MM.1S (cell line): ENCODE measurements around the gene SRGAP3.

ENCODE experiments used
- DNase-seq: peaks from one replicate; pipeline ENCODE4 v3.0.0-alpha.2; 2015
- H2AFZ ChIP-seq: fragments of 300-600 bp; sonication (generic); 2 replicates; pipeline ENCODE4 v1.6.0; 2016; ENCODE audit warnings: antibody characterized with exemption, low read length
- H3F3A ChIP-seq: fragments of 300-600 bp; sonication (generic); 2 replicates; pipeline ENCODE4 v1.6.1; 2016; ENCODE audit warnings: mild to moderate bottlenecking, antibody characterized with exemption, low read length, moderate library complexity, mixed read lengths; ENCODE audit not compliant: insufficient read depth
- H3K27ac ChIP-seq: fragments of 300-600 bp; sonication (generic); 2 replicates; pipeline ENCODE4 v1.5.1; 2016; ENCODE audit warnings: mild to moderate bottlenecking, low read length
- H3K27me3 ChIP-seq: fragments of 300-600 bp; sonication (generic); replicated peaks from 2 replicates; pipeline ENCODE4 v1.6.0; 2016; ENCODE audit warnings: low read length; ENCODE audit not compliant: insufficient read depth
- H3K36me3 ChIP-seq: fragments of 300-600 bp; sonication (generic); replicated peaks from 2 replicates; pipeline ENCODE4 v1.6.1; 2016; ENCODE audit warnings: mild to moderate bottlenecking, low read length, mixed read lengths; ENCODE audit not compliant: insufficient read depth
- H3K4me1 ChIP-seq: fragments of 300-600 bp; sonication (generic); 2 replicates; pipeline ENCODE4 v1.6.1; 2016; ENCODE audit warnings: low read length, mixed read lengths
- H3K4me2 ChIP-seq: fragments of 300-600 bp; sonication (generic); 2 replicates; pipeline ENCODE4 v1.6.0; 2016; ENCODE audit warnings: low read depth, low read length
- H3K4me3 ChIP-seq: fragments of 300-600 bp; sonication (generic); 2 replicates; pipeline ENCODE4 v1.5.1; 2016; ENCODE audit warnings: low read length, mixed read lengths
- H3K79me2 ChIP-seq: fragments of 300-600 bp; sonication (generic); 2 replicates; pipeline ENCODE4 v1.6.1; 2016; ENCODE audit warnings: mixed run types, low read length, mixed read lengths
- H3K9ac ChIP-seq: fragments of 300-600 bp; sonication (generic); 2 replicates; pipeline ENCODE4 v1.6.1; 2016; ENCODE audit warnings: low read length, mixed read lengths
- H3K9me2 ChIP-seq: fragments of 300-600 bp; sonication (generic); replicated peaks from 2 replicates; pipeline ENCODE4 v1.6.1; 2016; ENCODE audit warnings: mild to moderate bottlenecking, low read length, mixed read lengths; ENCODE audit not compliant: insufficient read depth
- H3K9me3 ChIP-seq: fragments of 300-600 bp; sonication (generic); replicated peaks from 2 replicates; pipeline ENCODE4 v1.6.1; 2016; ENCODE audit warnings: mild to moderate bottlenecking, low read length, mixed read lengths; ENCODE audit not compliant: insufficient read depth
- H4K20me1 ChIP-seq: fragments of 300-600 bp; sonication (generic); 2 replicates; pipeline ENCODE4 v1.6.1; 2016; ENCODE audit warnings: mild to moderate bottlenecking, low read length, moderate library complexity, mixed read lengths; ENCODE audit not compliant: insufficient read depth
- CTCF ChIP-seq: fragments of 300-600 bp; sonication (generic); IDR thresholded peaks from 2 replicates; pipeline ENCODE4 v1.5.1; 2016; ENCODE audit warnings: antibody characterized with exemption, low read length, mixed read lengths
- EZH2 ChIP-seq: fragments of 300-600 bp; sonication (generic); optimal IDR thresholded peaks from 2 replicates; pipeline ENCODE3; 2017; ENCODE audit warnings: low read depth, mild to moderate bottlenecking, antibody characterized with exemption, low read length, mixed read lengths
- EZH2phosphoT487 ChIP-seq: fragments of 300-600 bp; sonication (generic); IDR thresholded peaks from 2 replicates; pipeline ENCODE4 v1.6.1; 2018; ENCODE audit warnings: antibody characterized with exemption, low read length

Gene SRGAP3

GRCh38 chr3:9230596-9230995 lies 18.9 kb downstream of the SRGAP3 start:
- Histone ChIP-seq H3K9me2 (no peaks in the 10 kb centered on the region), H2AFZ (no peak overlapping the region), H3K36me3 (no peaks in the 10 kb centered on the region), H3K9me3 (no peaks in the 10 kb centered on the region), H4K20me1 (no peaks in the 10 kb centered on the region), H3K27me3 (no peaks in the 10 kb centered on the region), H3K27ac (no peak overlapping the region), H3K4me3 (no peak overlapping the region), H3K4me1 (no peaks in the 10 kb centered on the region), H3F3A (no peaks in the 10 kb centered on the region), H3K9ac (no peak overlapping the region), H3K79me2 (no peaks in the 10 kb centered on the region), H3K4me2 (no peak overlapping the region)
- DNase-seq = no peak
- TF ChIP-seq EZH2phosphoT487 (no peak), EZH2 (no peak), CTCF (no peak)

- TF ChIP-seq EZH2 (no peak), EZH2phosphoT487 (no peak), CTCF (no peak)
- no peaks in the 10 kb centered on the region for H3K27me3 ChIP-seq
- H3K9ac ChIP-seq = no peak overlapping the region
- H4K20me1 ChIP-seq = no peaks in the 10 kb centered on the region
- no peaks in the 10 kb centered on the region for H3K36me3 ChIP-seq
- H3K9me3 ChIP-seq = no peaks in the 10 kb centered on the region
- H3K79me2 ChIP-seq = no peaks in the 10 kb centered on the region
- no peaks in the 10 kb centered on the region for H3F3A ChIP-seq
- no peak overlapping the region for H3K4me2 ChIP-seq
- no peak for DNase-seq
- no peak overlapping the region for H3K27ac ChIP-seq
- H3K4me3 ChIP-seq = no peak overlapping the region
- H2AFZ ChIP-seq = no peak overlapping the region
- H3K4me1 ChIP-seq = no peaks in the 10 kb centered on the region
- no peaks in the 10 kb centered on the region for H3K9me2 ChIP-seq
Observed at GRCh38 chr3:9229879-9230278, 19.6 kb downstream of the SRGAP3 start.

GRCh38 chr3:9229325-9229724 lies 20.1 kb downstream of the SRGAP3 start:
- Histone ChIP-seq H3K9me3 (no peaks in the 10 kb centered on the region), H3K27me3 (no peaks in the 10 kb centered on the region), H3F3A (no peaks in the 10 kb centered on the region), H3K4me1 (no peaks in the 10 kb centered on the region), H3K4me3 (no peak overlapping the region), H4K20me1 (no peaks in the 10 kb centered on the region), H3K9ac (no peak overlapping the region), H3K36me3 (no peaks in the 10 kb centered on the region), H2AFZ (no peak overlapping the region), H3K9me2 (no peaks in the 10 kb centered on the region), H3K27ac (no peak overlapping the region), H3K4me2 (no peak overlapping the region), H3K79me2 (no peaks in the 10 kb centered on the region)
- TF ChIP-seq CTCF (no peak), EZH2phosphoT487 (no peak), EZH2 (no peak)
- no peak for DNase-seq
